ENCODE data around the gene SEC22A.
A peak's percentile ranks its signal among the peaks of the same experiment; 100 is the strongest.

SEC22A gene

GRCh38 chr3:123258811-123259420 lies 57.2 kb downstream of the SEC22A start:
- DNase-seq (ENCODE audit: extremely low spot score, insufficient read length, low read depth) (no peak), FAIRE-seq (peak; percentile 59)

GRCh38 chr3:123261666-123262065 lies 59.9 kb downstream of the SEC22A start:
- no peak for FAIRE-seq
- DNase-seq (ENCODE audit: extremely low spot score, insufficient read length, low read depth) = no peak

- no peak for DNase-seq (ENCODE audit: extremely low spot score, insufficient read length, low read depth)
- FAIRE-seq = no peak
These were observed 60.5 kb downstream of the SEC22A start for GRCh38 chr3:123262226-123262625.

- FAIRE-seq (no peak), DNase-seq (ENCODE audit: extremely low spot score, insufficient read length, low read depth) (no peak)
These were observed 61.1 kb downstream of the SEC22A start for GRCh38 chr3:123262868-123263267.

GRCh38 chr3:123263941-123264340 lies 62.2 kb downstream of the SEC22A start:
- DNase-seq (ENCODE audit: extremely low spot score, insufficient read length, low read depth) = no peak
- FAIRE-seq = no peak

- no peak for FAIRE-seq
- DNase-seq (ENCODE audit: extremely low spot score, insufficient read length, low read depth) = no peak
These were observed 66.1 kb downstream of the SEC22A start for GRCh38 chr3:123267821-123268220.

GRCh38 chr3:123270818-123271217 lies 69.1 kb downstream of the SEC22A start:
- FAIRE-seq = no peak

GRCh38 chr3:123271466-123272159 lies 69.9 kb downstream of the SEC22A start:
- FAIRE-seq (no peak), DNase-seq (ENCODE audit: extremely low spot score, insufficient read length, low read depth) (no peak)

More at GRCh38 chr3:123270818-123271217, 69.1 kb downstream of the SEC22A start:
- no peak for DNase-seq (ENCODE audit: extremely low spot score, insufficient read length, low read depth)

- DNase-seq (ENCODE audit: extremely low spot score, insufficient read length, low read depth) = no peak
These were observed 70.8 kb downstream of the SEC22A start for GRCh38 chr3:123272547-123272946.

GRCh38 chr3:123275691-123276090 lies 73.9 kb downstream of the SEC22A start:
- FAIRE-seq (no peak), DNase-seq (ENCODE audit: extremely low spot score, insufficient read length, low read depth) (no peak)

More at GRCh38 chr3:123272547-123272946, 70.8 kb downstream of the SEC22A start:
- FAIRE-seq = no peak

GRCh38 chr3:123276346-123277006 lies 74.7 kb downstream of the SEC22A start:
- FAIRE-seq = no peak
- no peak for DNase-seq (ENCODE audit: extremely low spot score, insufficient read length, low read depth)

- no peak for FAIRE-seq
- DNase-seq (ENCODE audit: extremely low spot score, insufficient read length, low read depth) = no peak
These were observed 75.4 kb downstream of the SEC22A start for GRCh38 chr3:123277106-123277505.

GRCh38 chr3:123278446-123278845 lies 76.7 kb downstream of the SEC22A start:
- DNase-seq (ENCODE audit: extremely low spot score, insufficient read length, low read depth) (no peak), FAIRE-seq (no peak)

- FAIRE-seq (no peak), DNase-seq (ENCODE audit: extremely low spot score, insufficient read length, low read depth) (no peak)
These were observed 77.4 kb downstream of the SEC22A start for GRCh38 chr3:123279121-123279520.

GRCh38 chr3:123281406-123281805 lies 79.7 kb downstream of the SEC22A start:
- no peak for FAIRE-seq

GRCh38 chr3:123281929-123282328 lies 80.2 kb downstream of the SEC22A start:
- DNase-seq (ENCODE audit: extremely low spot score, insufficient read length, low read depth) (no peak), FAIRE-seq (no peak)

More at GRCh38 chr3:123281406-123281805, 79.7 kb downstream of the SEC22A start:
- no peak for DNase-seq (ENCODE audit: extremely low spot score, insufficient read length, low read depth)

- FAIRE-seq (no peak), DNase-seq (ENCODE audit: extremely low spot score, insufficient read length, low read depth) (no peak)
These were observed 80.7 kb downstream of the SEC22A start for GRCh38 chr3:123282461-123282860.

- DNase-seq (ENCODE audit: extremely low spot score, insufficient read length, low read depth) (no peak), FAIRE-seq (no peak)
These were observed 81.3 kb downstream of the SEC22A start for GRCh38 chr3:123283074-123283473.

- FAIRE-seq (no peak), DNase-seq (ENCODE audit: extremely low spot score, insufficient read length, low read depth) (no peak)
These were observed 82.1 kb downstream of the SEC22A start for GRCh38 chr3:123283657-123284398.

- no peak for DNase-seq (ENCODE audit: extremely low spot score, insufficient read length, low read depth)
- no peak for FAIRE-seq
These were observed 82.8 kb downstream of the SEC22A start for GRCh38 chr3:123284399-123285010.

Measured in GM18507 (cell line).